Neural cell (in vitro differentiated cells): ENCODE data around the gene STAP2.

Experiments
- EP300 ChIP-seq: fragments of 450-650 bp; conservative IDR thresholded peaks from 2 replicates; pipeline ENCODE4 v1.6.1; 2014; ENCODE audit warnings: antibody characterized with exemption, mild to moderate bottlenecking, moderate library complexity; ENCODE audit not compliant: poor library complexity, severe bottlenecking
- EZH2 ChIP-seq: fragments of 200-600, 300-800 bp; shearing (Covaris generic), sonication (generic); IDR thresholded peaks from 2 replicates; pipeline ENCODE4 v1.6.1; 2014; ENCODE audit warnings: antibody characterized with exemption, low read length, borderline replicate concordance, mild to moderate bottlenecking; ENCODE audit not compliant: insufficient read depth, poor library complexity, severe bottlenecking
- POLR2AphosphoS5 ChIP-seq: IDR thresholded peaks from 2 replicates; pipeline ENCODE4 v1.6.1; 2012
- RAD21 ChIP-seq: fragments of 450-650 bp; conservative IDR thresholded peaks from 2 replicates; pipeline ENCODE4 v1.6.1; 2014; ENCODE audit warnings: antibody characterized with exemption, mild to moderate bottlenecking, moderate library complexity
- TAF1 ChIP-seq: IDR thresholded peaks from 2 replicates; pipeline ENCODE4 v1.6.1; 2012; ENCODE audit warnings: low read depth
- TF ChIP-seq, protein P1 (sequence below): fragments of 450-650 bp; IDR thresholded peaks from 2 replicates; pipeline ENCODE4 v1.5.1; 2014; ENCODE audit warnings: antibody characterized with exemption, mild to moderate bottlenecking, moderate library complexity; ENCODE audit not compliant: poor library complexity, severe bottlenecking
- TF ChIP-seq, protein P2 (sequence below): IDR thresholded peaks from 2 replicates; pipeline ENCODE4 v1.6.1; 2012; ENCODE audit warnings: borderline replicate concordance

DNA sequence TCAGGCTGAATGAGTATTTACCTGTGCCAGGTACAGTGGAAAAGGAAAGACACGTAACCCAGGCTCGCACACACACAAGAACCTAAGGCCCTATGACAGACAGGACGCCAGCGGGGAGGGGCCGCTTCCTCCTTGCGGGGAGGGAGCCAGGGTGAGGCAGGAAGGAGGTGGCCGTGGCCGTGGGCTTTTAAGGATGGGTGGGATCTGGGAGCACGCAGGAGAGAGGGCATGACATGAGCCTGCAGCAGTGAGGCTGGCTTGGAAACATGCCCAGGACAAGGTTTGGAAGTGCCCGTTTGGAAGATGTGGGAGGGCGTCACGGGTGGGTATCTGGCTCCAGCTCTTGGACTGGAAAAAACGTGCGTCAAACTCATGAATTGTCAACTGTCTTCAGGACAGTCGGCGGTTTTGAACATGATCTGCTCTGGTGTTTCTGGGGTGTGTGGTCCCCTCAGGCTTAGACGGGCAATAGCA lies 41.7 kb upstream of the STAP2 start:
- TF ChIP-seq, protein P1, sequence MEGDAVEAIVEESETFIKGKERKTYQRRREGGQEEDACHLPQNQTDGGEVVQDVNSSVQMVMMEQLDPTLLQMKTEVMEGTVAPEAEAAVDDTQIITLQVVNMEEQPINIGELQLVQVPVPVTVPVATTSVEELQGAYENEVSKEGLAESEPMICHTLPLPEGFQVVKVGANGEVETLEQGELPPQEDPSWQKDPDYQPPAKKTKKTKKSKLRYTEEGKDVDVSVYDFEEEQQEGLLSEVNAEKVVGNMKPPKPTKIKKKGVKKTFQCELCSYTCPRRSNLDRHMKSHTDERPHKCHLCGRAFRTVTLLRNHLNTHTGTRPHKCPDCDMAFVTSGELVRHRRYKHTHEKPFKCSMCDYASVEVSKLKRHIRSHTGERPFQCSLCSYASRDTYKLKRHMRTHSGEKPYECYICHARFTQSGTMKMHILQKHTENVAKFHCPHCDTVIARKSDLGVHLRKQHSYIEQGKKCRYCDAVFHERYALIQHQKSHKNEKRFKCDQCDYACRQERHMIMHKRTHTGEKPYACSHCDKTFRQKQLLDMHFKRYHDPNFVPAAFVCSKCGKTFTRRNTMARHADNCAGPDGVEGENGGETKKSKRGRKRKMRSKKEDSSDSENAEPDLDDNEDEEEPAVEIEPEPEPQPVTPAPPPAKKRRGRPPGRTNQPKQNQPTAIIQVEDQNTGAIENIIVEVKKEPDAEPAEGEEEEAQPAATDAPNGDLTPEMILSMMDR, result no peak
- no peak for TF ChIP-seq EP300
- TF ChIP-seq RAD21, result no peak
- TF ChIP-seq, protein P2, sequence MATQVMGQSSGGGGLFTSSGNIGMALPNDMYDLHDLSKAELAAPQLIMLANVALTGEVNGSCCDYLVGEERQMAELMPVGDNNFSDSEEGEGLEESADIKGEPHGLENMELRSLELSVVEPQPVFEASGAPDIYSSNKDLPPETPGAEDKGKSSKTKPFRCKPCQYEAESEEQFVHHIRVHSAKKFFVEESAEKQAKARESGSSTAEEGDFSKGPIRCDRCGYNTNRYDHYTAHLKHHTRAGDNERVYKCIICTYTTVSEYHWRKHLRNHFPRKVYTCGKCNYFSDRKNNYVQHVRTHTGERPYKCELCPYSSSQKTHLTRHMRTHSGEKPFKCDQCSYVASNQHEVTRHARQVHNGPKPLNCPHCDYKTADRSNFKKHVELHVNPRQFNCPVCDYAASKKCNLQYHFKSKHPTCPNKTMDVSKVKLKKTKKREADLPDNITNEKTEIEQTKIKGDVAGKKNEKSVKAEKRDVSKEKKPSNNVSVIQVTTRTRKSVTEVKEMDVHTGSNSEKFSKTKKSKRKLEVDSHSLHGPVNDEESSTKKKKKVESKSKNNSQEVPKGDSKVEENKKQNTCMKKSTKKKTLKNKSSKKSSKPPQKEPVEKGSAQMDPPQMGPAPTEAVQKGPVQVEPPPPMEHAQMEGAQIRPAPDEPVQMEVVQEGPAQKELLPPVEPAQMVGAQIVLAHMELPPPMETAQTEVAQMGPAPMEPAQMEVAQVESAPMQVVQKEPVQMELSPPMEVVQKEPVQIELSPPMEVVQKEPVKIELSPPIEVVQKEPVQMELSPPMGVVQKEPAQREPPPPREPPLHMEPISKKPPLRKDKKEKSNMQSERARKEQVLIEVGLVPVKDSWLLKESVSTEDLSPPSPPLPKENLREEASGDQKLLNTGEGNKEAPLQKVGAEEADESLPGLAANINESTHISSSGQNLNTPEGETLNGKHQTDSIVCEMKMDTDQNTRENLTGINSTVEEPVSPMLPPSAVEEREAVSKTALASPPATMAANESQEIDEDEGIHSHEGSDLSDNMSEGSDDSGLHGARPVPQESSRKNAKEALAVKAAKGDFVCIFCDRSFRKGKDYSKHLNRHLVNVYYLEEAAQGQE, result no peak
- no peak for TF ChIP-seq POLR2AphosphoS5
- no peak for TF ChIP-seq EZH2
- no peak for TF ChIP-seq TAF1
